H9 (cell line): ENCODE results near the gene FHOD3. TPM values are rescaled to one million over a fixed set of nuclear protein-coding genes. Genes with fewer than 3 reads are reported as not detected.

ENCODE experiments used
- DNase-seq: peaks from one replicate; pipeline ENCODE4 v3.0.0-alpha.2; 2017
- H2AFZ ChIP-seq: one replicate; pipeline ENCODE4 v1.6.1; 2013; ENCODE audit warnings: mild to moderate bottlenecking, low read length, control low read depth, moderate library complexity
- H2AK5ac ChIP-seq: 2 replicates; pipeline ENCODE4 v1.6.1; 2013; ENCODE audit warnings: low read length, control low read depth, mixed read lengths; ENCODE audit not compliant: insufficient read length
- H2BK120ac ChIP-seq: one replicate; pipeline ENCODE4 v1.6.1; 2013; ENCODE audit warnings: low read depth, mild to moderate bottlenecking, low read length, control low read depth, inconsistent platforms; ENCODE audit not compliant: poor library complexity, severe bottlenecking
- H2BK12ac ChIP-seq: 2 replicates; pipeline ENCODE4 v1.6.1; 2013; ENCODE audit warnings: low read length, control low read depth, mixed read lengths, low read depth; ENCODE audit not compliant: insufficient read length
- H2BK15ac ChIP-seq: 2 replicates; pipeline ENCODE4 v1.6.1; 2013; ENCODE audit warnings: low read depth, low read length, control low read depth
- H2BK20ac ChIP-seq: one replicate; pipeline ENCODE4 v1.6.1; 2013; ENCODE audit warnings: low read depth, mild to moderate bottlenecking, low read length, control low read depth, inconsistent platforms; ENCODE audit not compliant: poor library complexity, severe bottlenecking
- H2BK5ac ChIP-seq: 2 replicates; pipeline ENCODE4 v1.6.1; 2013; ENCODE audit warnings: low read length, control low read depth, mixed read lengths; ENCODE audit not compliant: insufficient read length
- H3K14ac ChIP-seq: 2 replicates; pipeline ENCODE4 v1.6.1; 2013; ENCODE audit warnings: low read length, control low read depth; ENCODE audit not compliant: insufficient read depth
- H3K18ac ChIP-seq: 2 replicates; pipeline ENCODE4 v1.6.1; 2013; ENCODE audit warnings: low read depth, mild to moderate bottlenecking, mixed read lengths, low read length, control low read depth; ENCODE audit not compliant: insufficient read length
- H3K23ac ChIP-seq: 2 replicates; pipeline ENCODE4 v1.6.1; 2013; ENCODE audit warnings: low read length, control low read depth, mixed read lengths, low read depth; ENCODE audit not compliant: insufficient read length
- H3K23me2 ChIP-seq: 2 replicates; pipeline ENCODE4 v1.6.1; 2013; ENCODE audit warnings: low read depth, mild to moderate bottlenecking, mixed read lengths, low read length, control low read depth; ENCODE audit not compliant: insufficient read length, poor library complexity, severe bottlenecking
- H3K27ac ChIP-seq: 2 replicates; pipeline ENCODE4 v1.5.1; 2013; ENCODE audit warnings: low read length, control low read depth, mixed read lengths, low read depth; ENCODE audit not compliant: insufficient read length
- H3K27me3 ChIP-seq: 2 replicates; pipeline ENCODE4 v1.6.1; 2013; ENCODE audit warnings: low read length, control low read depth, inconsistent platforms; ENCODE audit not compliant: insufficient read depth
- H3K4ac ChIP-seq: 2 replicates; pipeline ENCODE4 v1.6.1; 2013; ENCODE audit warnings: low read depth, mild to moderate bottlenecking, control low read depth, inconsistent platforms, low read length, moderate library complexity
- H3K4me1 ChIP-seq: 2 replicates; pipeline ENCODE4 v1.6.1; 2013; ENCODE audit warnings: low read length, control low read depth, inconsistent platforms; ENCODE audit not compliant: insufficient read depth
- H3K4me2 ChIP-seq: 2 replicates; pipeline ENCODE4 v1.6.1; 2013; ENCODE audit warnings: low read length, control low read depth, mixed read lengths; ENCODE audit not compliant: insufficient read length, insufficient read depth
- H3K56ac ChIP-seq: 2 replicates; pipeline ENCODE4 v1.6.1; 2013; ENCODE audit warnings: low read depth, mild to moderate bottlenecking, mixed read lengths, low read length, control low read depth; ENCODE audit not compliant: insufficient read length
- H3K79me1 ChIP-seq: 2 replicates; pipeline ENCODE4 v1.6.1; 2013; ENCODE audit warnings: low read depth, mild to moderate bottlenecking, moderate library complexity, low read length, control low read depth, inconsistent platforms; ENCODE audit not compliant: insufficient read depth, poor library complexity, severe bottlenecking
- H3K79me2 ChIP-seq: 2 replicates; pipeline ENCODE4 v1.6.1; 2013; ENCODE audit warnings: low read length, control low read depth, inconsistent platforms; ENCODE audit not compliant: insufficient read depth
- H3K9ac ChIP-seq: 2 replicates; pipeline ENCODE4 v1.6.1; 2013; ENCODE audit warnings: low read length, control low read depth, mixed read lengths; ENCODE audit not compliant: insufficient read length; ENCODE audit errors: extremely low read depth
- H3K9me3 ChIP-seq: one replicate; pipeline ENCODE4 v1.6.1; 2013; ENCODE audit warnings: low read depth, low read length, inconsistent platforms; ENCODE audit not compliant: control insufficient read depth
- H3T11ph ChIP-seq: one replicate; pipeline ENCODE4 v1.6.1; 2013; ENCODE audit warnings: mild to moderate bottlenecking, low read length, control low read depth, inconsistent platforms
- H4K20me1 ChIP-seq: one replicate; pipeline ENCODE4 v1.6.1; 2013; ENCODE audit not compliant: control insufficient read depth, insufficient read length, insufficient read depth
- H4K5ac ChIP-seq: 2 replicates; pipeline ENCODE4 v1.6.1; 2013; ENCODE audit warnings: low read depth, mild to moderate bottlenecking, mixed read lengths, low read length, control low read depth; ENCODE audit not compliant: insufficient read length
- H4K8ac ChIP-seq: replicated peaks from 2 replicates; pipeline ENCODE4 v1.6.1; 2013; ENCODE audit warnings: low read length, control low read depth, mixed read lengths, low read depth; ENCODE audit not compliant: insufficient read length
- H4K91ac ChIP-seq: 2 replicates; pipeline ENCODE4 v1.6.1; 2013; ENCODE audit warnings: low read depth, mild to moderate bottlenecking, moderate library complexity, mixed read lengths, low read length, control low read depth; ENCODE audit not compliant: insufficient read length
- H3K27ac Mint-ChIP-seq, 3 experiments: 2 replicates in 2 of 3; 3 replicates in 1 of 3; pipeline ENCODE4 v1.8.0; 2020 to 2021; ENCODE audit warnings: mixed read lengths in 3 of 3, mild to moderate bottlenecking in 1 of 3, moderate library complexity in 1 of 3
- H3K27me3 Mint-ChIP-seq: 2 replicates; pipeline ENCODE4 v1.8.0; 2021; ENCODE audit warnings: low read depth, mild to moderate bottlenecking, moderate library complexity, mixed read lengths
- H3K36me3 Mint-ChIP-seq, 3 experiments: 2 replicates in 2 of 3; 3 replicates in 1 of 3; pipeline ENCODE4 v1.8.0; 2020 to 2021; ENCODE audit warnings: low read depth in 3 of 3, mixed read lengths in 3 of 3; ENCODE audit not compliant: insufficient read depth in 1 of 3
- H3K4me1 Mint-ChIP-seq, 2 experiments: 2 replicates each; pipeline ENCODE4 v1.8.0; 2020; ENCODE audit warnings: mixed read lengths in 2 of 2
- H3K4me3 Mint-ChIP-seq, 2 experiments: 2 replicates in 1 of 2; 3 replicates in 1 of 2; pipeline ENCODE4 v1.8.0; 2020 to 2021; ENCODE audit warnings: mild to moderate bottlenecking in 2 of 2, mixed read lengths in 2 of 2, moderate library complexity in 1 of 2
- H3K9me3 Mint-ChIP-seq, 2 experiments: 2 replicates in 1 of 2; 3 replicates in 1 of 2; pipeline ENCODE4 v1.8.0; 2020; ENCODE audit warnings: mild to moderate bottlenecking in 2 of 2, mixed read lengths in 2 of 2, moderate library complexity in 1 of 2
- CTCF ChIP-seq: fragments of 200-600 bp; sonication (generic); conservative IDR thresholded peaks from 3 replicates; pipeline ENCODE4 v1.8.0; 2021; ENCODE audit warnings: antibody characterized with exemption, mild to moderate bottlenecking
- WGBS: extraction: QIAGEN DNeasy Blood & Tissue Kit; methylation state at CpG from one replicate; pipeline ENCODE4 v1.1.7; 2013; ENCODE audit warnings: missing lambda C conversion rate, low lambda C conversion rate, mixed read lengths; ENCODE audit not compliant: insufficient read length; ENCODE audit errors: extremely low coverage; 5-methylcytosine and 5-hydroxymethylcytosine counted together
- total RNA-seq: library from RNA; stranded (reverse); gene quantifications from 2 replicates; pipeline ENCODE4 v1.2.1, GENCODE V29; 2021

The FHOD3 gene
- total RNA-seq, 1 experiment from 2014 or later, result 8.0 TPM

- no peak overlapping the region for H4K5ac ChIP-seq
- Mint-ChIP-seq H3K4me3 (no peak overlapping the region), H3K36me3 (no peaks in the 10 kb centered on the region), H3K27ac (no peak overlapping the region), H3K4me1 (peaks cover 9% of the 10 kb centered on the region in 2 experiments), H3K27me3 (no peaks in the 10 kb centered on the region; the same call in 1 of the 2 replicates), H3K9me3 (no peaks in the 10 kb centered on the region)
- no peak overlapping the region for H2BK120ac ChIP-seq
- no peaks in the 10 kb centered on the region for H4K20me1 ChIP-seq
- H4K8ac ChIP-seq, result no peak overlapping the region
- no peaks in the 10 kb centered on the region for H3K79me2 ChIP-seq
- no peak overlapping the region for H3K9ac ChIP-seq
- DNase-seq, result no peak
- no peak overlapping the region for H3K18ac ChIP-seq
- no peak overlapping the region for H3K56ac ChIP-seq
- no peaks in the 10 kb centered on the region for H3K79me1 ChIP-seq
- TF ChIP-seq CTCF, result no peak
- H2AFZ ChIP-seq, result no peak overlapping the region
- WGBS, result no CpG with 5 or more reads among the region's 1 CpG
- H3K27ac ChIP-seq, result no peak overlapping the region
- no peaks in the 10 kb centered on the region for H3K23me2 ChIP-seq
- H3K23ac ChIP-seq, result no peak overlapping the region
- no peak overlapping the region for H2BK5ac ChIP-seq
- H2BK15ac ChIP-seq, result no peak overlapping the region
- H3K4ac ChIP-seq, result no peak overlapping the region
- no peak overlapping the region for H3K14ac ChIP-seq
- no peaks in the 10 kb centered on the region for H3K27me3 ChIP-seq
- H2BK12ac ChIP-seq, result no peak overlapping the region
- no peaks in the 10 kb centered on the region for H3K9me3 ChIP-seq
- H2BK20ac ChIP-seq, result no peak overlapping the region
- no peak overlapping the region for H3K4me2 ChIP-seq
- no peak overlapping the region for H4K91ac ChIP-seq
- H3K4me1 ChIP-seq, result no peaks in the 10 kb centered on the region
- no peak overlapping the region for H3T11ph ChIP-seq
- H2AK5ac ChIP-seq, result no peak overlapping the region
Measured at GRCh38 chr18:36262971-36263370, 34.5 kb upstream of the FHOD3 start.
